PC-9 (cell line): ENCODE data around the gene NXPH1.

ENCODE experiments used
- EZH2 ChIP-seq: fragments of 200-600 bp; sonication (generic); IDR thresholded peaks from 2 replicates; pipeline ENCODE4 v1.8.0; 2017; ENCODE audit warnings: antibody characterized with exemption, low read depth
- TF ChIP-seq, protein P1 (sequence below): fragments of 200-600 bp; sonication (generic); conservative IDR thresholded peaks from 2 replicates; pipeline ENCODE4 v1.6.1; 2017; ENCODE audit warnings: mixed run types, antibody characterized with exemption, mild to moderate bottlenecking, moderate library complexity

DNA sequence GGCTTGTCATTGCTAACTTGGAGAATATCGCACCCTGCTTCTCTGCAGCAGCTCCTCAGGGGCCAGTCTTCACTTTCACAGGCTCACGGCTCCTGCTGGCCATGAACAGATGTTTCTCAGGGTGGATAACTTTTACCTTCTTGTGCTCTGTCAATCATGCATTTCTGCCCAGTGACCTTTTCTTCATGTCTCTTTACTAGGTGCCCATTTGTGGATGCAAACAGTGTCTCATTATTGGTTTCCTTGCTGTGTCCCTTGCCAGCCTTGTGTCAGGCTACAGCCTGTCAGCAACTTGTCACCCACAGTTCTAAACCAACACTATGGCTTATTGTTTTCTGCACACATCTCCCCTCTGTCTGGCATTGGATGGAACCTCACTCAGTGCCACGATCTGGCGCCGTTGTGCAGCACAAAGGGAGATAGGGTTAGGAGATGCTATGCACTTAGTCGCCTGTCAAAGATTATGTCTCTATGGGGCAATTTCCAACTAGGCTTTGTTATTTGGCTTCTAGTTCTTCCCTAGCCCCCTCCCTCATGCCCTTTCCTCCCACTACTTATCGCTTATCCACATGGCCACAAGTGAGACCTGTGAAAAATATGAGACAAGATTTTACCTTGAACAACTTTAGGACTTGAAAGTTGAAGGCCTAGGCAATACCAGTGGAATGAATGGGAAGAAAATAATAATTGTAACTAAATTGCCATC is 45.7 kb upstream of the NXPH1 start:
- TF ChIP-seq, protein P1, sequence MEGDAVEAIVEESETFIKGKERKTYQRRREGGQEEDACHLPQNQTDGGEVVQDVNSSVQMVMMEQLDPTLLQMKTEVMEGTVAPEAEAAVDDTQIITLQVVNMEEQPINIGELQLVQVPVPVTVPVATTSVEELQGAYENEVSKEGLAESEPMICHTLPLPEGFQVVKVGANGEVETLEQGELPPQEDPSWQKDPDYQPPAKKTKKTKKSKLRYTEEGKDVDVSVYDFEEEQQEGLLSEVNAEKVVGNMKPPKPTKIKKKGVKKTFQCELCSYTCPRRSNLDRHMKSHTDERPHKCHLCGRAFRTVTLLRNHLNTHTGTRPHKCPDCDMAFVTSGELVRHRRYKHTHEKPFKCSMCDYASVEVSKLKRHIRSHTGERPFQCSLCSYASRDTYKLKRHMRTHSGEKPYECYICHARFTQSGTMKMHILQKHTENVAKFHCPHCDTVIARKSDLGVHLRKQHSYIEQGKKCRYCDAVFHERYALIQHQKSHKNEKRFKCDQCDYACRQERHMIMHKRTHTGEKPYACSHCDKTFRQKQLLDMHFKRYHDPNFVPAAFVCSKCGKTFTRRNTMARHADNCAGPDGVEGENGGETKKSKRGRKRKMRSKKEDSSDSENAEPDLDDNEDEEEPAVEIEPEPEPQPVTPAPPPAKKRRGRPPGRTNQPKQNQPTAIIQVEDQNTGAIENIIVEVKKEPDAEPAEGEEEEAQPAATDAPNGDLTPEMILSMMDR = no peak
- no peak for TF ChIP-seq EZH2
